Measurements from ENCODE around the gene FARS2. TPM values are rescaled to one million over a fixed set of nuclear protein-coding genes. Genes with fewer than 3 reads are reported as not detected.

Gene FARS2
- total and polyA plus RNA-seq, 4 donors = 9.2 to 31.4 (median 19.4) TPM

- Histone ChIP-seq H3K27ac (ENCODE audit: low read depth in 1 of 2, low read length in 1 of 2) (no peak overlapping the region), H3K9ac (ENCODE audit: insufficient read depth in 1 of 2, low read length in 2 of 2) (no peak overlapping the region), H3K9me3 (ENCODE audit: control insufficient read depth in 4 of 4, insufficient read depth in 3 of 4, low read length in 3 of 4) (peaks cover 0 to 15% (median 0%) of the 10 kb centered on the region in 4 donors), H3K36me3 (ENCODE audit: control insufficient read depth in 4 of 4, insufficient read depth in 4 of 4, low read length in 4 of 4) (no peaks in the 10 kb centered on the region), H3K4me1 (ENCODE audit: control insufficient read depth in 5 of 5, insufficient read depth in 5 of 5, low read length in 5 of 5) (no peaks in the 10 kb centered on the region), H3K27me3 (ENCODE audit: control insufficient read depth in 3 of 3, insufficient read depth in 3 of 3, low read length in 2 of 3) (no peaks in the 10 kb centered on the region), H3K4me3 (no peak overlapping the region)
- no peak for DNase-seq
- 86 to 88% methylated on average over 3 of the region's 3 CpGs for WGBS, 2 donors
- no peak for ATAC-seq (ENCODE audit: insufficient read depth, low FRiP score)
- TF ChIP-seq CTCF (IDR thresholded peaks at IDR 0.05; ENCODE audit: control extremely low read depth, extremely low read depth) = no peak
Measured at GRCh38 chr6:5817869-5818268, 556.6 kb downstream of the FARS2 start.

GRCh38 chr6:5818959-5819358 is 557.6 kb downstream of the FARS2 start:
- DNase-seq = no peak
- Histone ChIP-seq H3K27ac (ENCODE audit: low read depth in 1 of 2, low read length in 1 of 2) (no peak overlapping the region), H3K27me3 (ENCODE audit: control insufficient read depth in 3 of 3, insufficient read depth in 3 of 3, low read length in 2 of 3) (no peaks in the 10 kb centered on the region), H3K4me3 (no peak overlapping the region), H3K9me3 (ENCODE audit: control insufficient read depth in 4 of 4, insufficient read depth in 3 of 4, low read length in 3 of 4) (peaks cover 0 to 15% (median 0%) of the 10 kb centered on the region in 4 donors), H3K36me3 (ENCODE audit: control insufficient read depth in 4 of 4, insufficient read depth in 4 of 4, low read length in 4 of 4) (no peaks in the 10 kb centered on the region), H3K9ac (ENCODE audit: insufficient read depth in 1 of 2, low read length in 2 of 2) (no peak overlapping the region), H3K4me1 (ENCODE audit: control insufficient read depth in 5 of 5, insufficient read depth in 5 of 5, low read length in 5 of 5) (no peaks in the 10 kb centered on the region)
- TF ChIP-seq CTCF (IDR thresholded peaks at IDR 0.05; ENCODE audit: control extremely low read depth, extremely low read depth) = no peak
- 68 to 75% methylated on average over 6 of the region's 6 CpGs for WGBS, 2 donors
- ATAC-seq (ENCODE audit: insufficient read depth, low FRiP score) = no peak

Other genes starting within 250 kb of the FARS2 start
- 1 to 10 TPM in 1 of 2 donors, under 1 TPM in 1; 0.58 to 1.5 TPM for gene PPP1R3G, start 176.2 kb upstream of the FARS2 start, total RNA-seq
- gene PPP1R3G, start 176.2 kb upstream of the FARS2 start, polyA plus RNA-seq = under 1 TPM; 0.10 to 0.29 TPM
- gene LYRM4, start 563 bp upstream of the FARS2 start, total RNA-seq = 10 to 100 TPM; 15.8 to 22.5 TPM
- 10 to 100 TPM; 15.2 to 23.2 TPM for gene LYRM4, start 563 bp upstream of the FARS2 start, polyA plus RNA-seq